ENCODE results near the gene DLGAP1.
A peak's percentile ranks its signal among the peaks of the same experiment; 100 is the strongest.
"Not testable (repeated sequence)": the region's sequence is repeated elsewhere in the genome, so short reads cannot be mapped to it uniquely, and the experiment has no call there.

The DLGAP1 gene

GRCh38 chr18:3480827-3481573, 974.1 kb downstream of the DLGAP1 start:
- Histone ChIP-seq H3K27ac (ENCODE audit: poor library complexity, severe bottlenecking) (no peak overlapping the region), H3K4me1 (ENCODE audit: insufficient read depth, poor library complexity, severe bottlenecking) (no peaks in the 10 kb centered on the region)
- TF ChIP-seq, protein P1, sequence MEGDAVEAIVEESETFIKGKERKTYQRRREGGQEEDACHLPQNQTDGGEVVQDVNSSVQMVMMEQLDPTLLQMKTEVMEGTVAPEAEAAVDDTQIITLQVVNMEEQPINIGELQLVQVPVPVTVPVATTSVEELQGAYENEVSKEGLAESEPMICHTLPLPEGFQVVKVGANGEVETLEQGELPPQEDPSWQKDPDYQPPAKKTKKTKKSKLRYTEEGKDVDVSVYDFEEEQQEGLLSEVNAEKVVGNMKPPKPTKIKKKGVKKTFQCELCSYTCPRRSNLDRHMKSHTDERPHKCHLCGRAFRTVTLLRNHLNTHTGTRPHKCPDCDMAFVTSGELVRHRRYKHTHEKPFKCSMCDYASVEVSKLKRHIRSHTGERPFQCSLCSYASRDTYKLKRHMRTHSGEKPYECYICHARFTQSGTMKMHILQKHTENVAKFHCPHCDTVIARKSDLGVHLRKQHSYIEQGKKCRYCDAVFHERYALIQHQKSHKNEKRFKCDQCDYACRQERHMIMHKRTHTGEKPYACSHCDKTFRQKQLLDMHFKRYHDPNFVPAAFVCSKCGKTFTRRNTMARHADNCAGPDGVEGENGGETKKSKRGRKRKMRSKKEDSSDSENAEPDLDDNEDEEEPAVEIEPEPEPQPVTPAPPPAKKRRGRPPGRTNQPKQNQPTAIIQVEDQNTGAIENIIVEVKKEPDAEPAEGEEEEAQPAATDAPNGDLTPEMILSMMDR (IDR thresholded peaks at IDR 0.05; ENCODE audit: poor library complexity, severe bottlenecking), result no peak

GRCh38 chr18:3479978-3480509, 975.1 kb downstream of the DLGAP1 start:
- ATAC-seq (ENCODE audit: low read depth), result no peak
- no peaks in the 10 kb centered on the region for H3K9me3 ChIP-seq (ENCODE audit: severe bottlenecking)
- DNase-seq (ENCODE audit: low spot score), result no peak
- no peaks in the 10 kb centered on the region for H3K36me3 ChIP-seq (ENCODE audit: low read depth)
- no peak overlapping the region for H3K27ac ChIP-seq (ENCODE audit: poor library complexity, severe bottlenecking)
- TF ChIP-seq, protein P1 (IDR thresholded peaks at IDR 0.05; ENCODE audit: poor library complexity, severe bottlenecking), result no peak
- H3K27me3 ChIP-seq (ENCODE audit: insufficient read depth, poor library complexity, severe bottlenecking), result no peaks in the 10 kb centered on the region
- H3K4me1 ChIP-seq (ENCODE audit: insufficient read depth, poor library complexity, severe bottlenecking), result no peaks in the 10 kb centered on the region
- H3K4me3 ChIP-seq (ENCODE audit: severe bottlenecking), result no peak overlapping the region

More at GRCh38 chr18:3480827-3481573, 974.1 kb downstream of the DLGAP1 start:
- no peaks in the 10 kb centered on the region for H3K27me3 ChIP-seq (ENCODE audit: insufficient read depth, poor library complexity, severe bottlenecking)
- no peak overlapping the region for H3K4me3 ChIP-seq (ENCODE audit: severe bottlenecking)
- no peaks in the 10 kb centered on the region for H3K36me3 ChIP-seq (ENCODE audit: low read depth)
- DNase-seq (ENCODE audit: low spot score), result no peak
- ATAC-seq (ENCODE audit: low read depth), result no peak
- no peaks in the 10 kb centered on the region for H3K9me3 ChIP-seq (ENCODE audit: severe bottlenecking)

- TF ChIP-seq, protein P1 (IDR thresholded peaks at IDR 0.05; ENCODE audit: poor library complexity, severe bottlenecking), result no peak
- Histone ChIP-seq H3K36me3 (ENCODE audit: low read depth) (no peaks in the 10 kb centered on the region), H3K27ac (ENCODE audit: poor library complexity, severe bottlenecking) (no peak overlapping the region), H3K4me1 (ENCODE audit: insufficient read depth, poor library complexity, severe bottlenecking) (no peaks in the 10 kb centered on the region), H3K9me3 (ENCODE audit: severe bottlenecking) (no peaks in the 10 kb centered on the region), H3K27me3 (ENCODE audit: insufficient read depth, poor library complexity, severe bottlenecking) (no peaks in the 10 kb centered on the region), H3K4me3 (ENCODE audit: severe bottlenecking) (no peak overlapping the region)
- ATAC-seq (ENCODE audit: low read depth), result peak; percentile 29; the same call in 2 of the 3 replicates
- DNase-seq (ENCODE audit: low spot score), result no peak
Measured at GRCh38 chr18:3478262-3478978, 976.7 kb downstream of the DLGAP1 start.

- H3K9me3 ChIP-seq (ENCODE audit: severe bottlenecking), result no peaks in the 10 kb centered on the region
- no peaks in the 10 kb centered on the region for H3K4me1 ChIP-seq (ENCODE audit: insufficient read depth, poor library complexity, severe bottlenecking)
- no peak for DNase-seq (ENCODE audit: low spot score)
- no peaks in the 10 kb centered on the region for H3K36me3 ChIP-seq (ENCODE audit: low read depth)
- no peak for ATAC-seq (ENCODE audit: low read depth)
- no peak overlapping the region for H3K27ac ChIP-seq (ENCODE audit: poor library complexity, severe bottlenecking)
- no peak overlapping the region for H3K4me3 ChIP-seq (ENCODE audit: severe bottlenecking)
- H3K27me3 ChIP-seq (ENCODE audit: insufficient read depth, poor library complexity, severe bottlenecking), result no peaks in the 10 kb centered on the region
- TF ChIP-seq, protein P1 (IDR thresholded peaks at IDR 0.05; ENCODE audit: poor library complexity, severe bottlenecking), result no peak
Measured at GRCh38 chr18:3472681-3473544, 982.2 kb downstream of the DLGAP1 start.

GRCh38 chr18:3472121-3472520, 983.0 kb downstream of the DLGAP1 start:
- ATAC-seq (ENCODE audit: low read depth); H3K27ac ChIP-seq (ENCODE audit: poor library complexity, severe bottlenecking); H3K36me3 ChIP-seq (ENCODE audit: low read depth); H3K9me3 ChIP-seq (ENCODE audit: severe bottlenecking); H3K4me1 ChIP-seq (ENCODE audit: insufficient read depth, poor library complexity, severe bottlenecking); H3K4me3 ChIP-seq (ENCODE audit: severe bottlenecking); H3K27me3 ChIP-seq (ENCODE audit: insufficient read depth, poor library complexity, severe bottlenecking); DNase-seq (ENCODE audit: low spot score): not testable (repeated sequence)

Measured in RWPE2 (cell line).